ENCODE data around the gene CREG1.

DNA sequence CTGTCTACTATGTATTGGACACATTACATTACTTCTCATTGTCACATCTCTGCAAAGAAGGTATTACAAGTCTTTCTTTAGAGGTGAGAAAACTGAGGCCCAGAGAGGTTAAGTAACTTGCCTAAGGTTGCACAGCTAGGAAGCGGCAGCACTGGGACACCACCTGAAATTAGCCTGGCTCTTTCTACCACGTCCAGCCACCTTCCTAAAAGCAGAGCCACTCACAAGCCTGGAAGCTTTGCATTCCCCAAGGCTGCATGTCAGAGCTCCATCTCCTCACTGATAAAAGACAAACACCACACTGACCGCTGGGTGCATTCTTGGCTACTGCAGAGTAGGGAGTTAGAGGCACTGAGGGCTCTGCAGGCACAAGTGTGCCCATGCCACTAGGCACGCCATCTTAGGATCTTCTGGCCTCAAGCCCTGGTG, 37.7 kb downstream of the CREG1 start:
- TF ChIP-seq RAD21 (conservative IDR thresholded peaks at IDR 0.05): no peak
- no peak for TF ChIP-seq CTCF (IDR thresholded peaks at IDR 0.05; ENCODE audit: poor library complexity, severe bottlenecking)
- TF ChIP-seq TAF1 (IDR thresholded peaks at IDR 0.05; ENCODE audit: low read depth): no peak
- TF ChIP-seq POLR2AphosphoS5 (IDR thresholded peaks at IDR 0.05): no peak
- no peak for TF ChIP-seq EP300 (conservative IDR thresholded peaks at IDR 0.05; ENCODE audit: poor library complexity, severe bottlenecking)
- TF ChIP-seq SMC3 (conservative IDR thresholded peaks at IDR 0.05; ENCODE audit: poor library complexity): no peak
- no peak for TF ChIP-seq EZH2 (IDR thresholded peaks at IDR 0.05; ENCODE audit: borderline replicate concordance, insufficient read depth, low read length, poor library complexity, severe bottlenecking)
- TF ChIP-seq, protein P1, sequence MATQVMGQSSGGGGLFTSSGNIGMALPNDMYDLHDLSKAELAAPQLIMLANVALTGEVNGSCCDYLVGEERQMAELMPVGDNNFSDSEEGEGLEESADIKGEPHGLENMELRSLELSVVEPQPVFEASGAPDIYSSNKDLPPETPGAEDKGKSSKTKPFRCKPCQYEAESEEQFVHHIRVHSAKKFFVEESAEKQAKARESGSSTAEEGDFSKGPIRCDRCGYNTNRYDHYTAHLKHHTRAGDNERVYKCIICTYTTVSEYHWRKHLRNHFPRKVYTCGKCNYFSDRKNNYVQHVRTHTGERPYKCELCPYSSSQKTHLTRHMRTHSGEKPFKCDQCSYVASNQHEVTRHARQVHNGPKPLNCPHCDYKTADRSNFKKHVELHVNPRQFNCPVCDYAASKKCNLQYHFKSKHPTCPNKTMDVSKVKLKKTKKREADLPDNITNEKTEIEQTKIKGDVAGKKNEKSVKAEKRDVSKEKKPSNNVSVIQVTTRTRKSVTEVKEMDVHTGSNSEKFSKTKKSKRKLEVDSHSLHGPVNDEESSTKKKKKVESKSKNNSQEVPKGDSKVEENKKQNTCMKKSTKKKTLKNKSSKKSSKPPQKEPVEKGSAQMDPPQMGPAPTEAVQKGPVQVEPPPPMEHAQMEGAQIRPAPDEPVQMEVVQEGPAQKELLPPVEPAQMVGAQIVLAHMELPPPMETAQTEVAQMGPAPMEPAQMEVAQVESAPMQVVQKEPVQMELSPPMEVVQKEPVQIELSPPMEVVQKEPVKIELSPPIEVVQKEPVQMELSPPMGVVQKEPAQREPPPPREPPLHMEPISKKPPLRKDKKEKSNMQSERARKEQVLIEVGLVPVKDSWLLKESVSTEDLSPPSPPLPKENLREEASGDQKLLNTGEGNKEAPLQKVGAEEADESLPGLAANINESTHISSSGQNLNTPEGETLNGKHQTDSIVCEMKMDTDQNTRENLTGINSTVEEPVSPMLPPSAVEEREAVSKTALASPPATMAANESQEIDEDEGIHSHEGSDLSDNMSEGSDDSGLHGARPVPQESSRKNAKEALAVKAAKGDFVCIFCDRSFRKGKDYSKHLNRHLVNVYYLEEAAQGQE (IDR thresholded peaks at IDR 0.05; ENCODE audit: borderline replicate concordance): no peak
- TF ChIP-seq MXI1 (conservative IDR thresholded peaks at IDR 0.05; ENCODE audit: poor library complexity, severe bottlenecking): no peak
